ENCODE data around the gene RAB29.

The RAB29 gene

DNA sequence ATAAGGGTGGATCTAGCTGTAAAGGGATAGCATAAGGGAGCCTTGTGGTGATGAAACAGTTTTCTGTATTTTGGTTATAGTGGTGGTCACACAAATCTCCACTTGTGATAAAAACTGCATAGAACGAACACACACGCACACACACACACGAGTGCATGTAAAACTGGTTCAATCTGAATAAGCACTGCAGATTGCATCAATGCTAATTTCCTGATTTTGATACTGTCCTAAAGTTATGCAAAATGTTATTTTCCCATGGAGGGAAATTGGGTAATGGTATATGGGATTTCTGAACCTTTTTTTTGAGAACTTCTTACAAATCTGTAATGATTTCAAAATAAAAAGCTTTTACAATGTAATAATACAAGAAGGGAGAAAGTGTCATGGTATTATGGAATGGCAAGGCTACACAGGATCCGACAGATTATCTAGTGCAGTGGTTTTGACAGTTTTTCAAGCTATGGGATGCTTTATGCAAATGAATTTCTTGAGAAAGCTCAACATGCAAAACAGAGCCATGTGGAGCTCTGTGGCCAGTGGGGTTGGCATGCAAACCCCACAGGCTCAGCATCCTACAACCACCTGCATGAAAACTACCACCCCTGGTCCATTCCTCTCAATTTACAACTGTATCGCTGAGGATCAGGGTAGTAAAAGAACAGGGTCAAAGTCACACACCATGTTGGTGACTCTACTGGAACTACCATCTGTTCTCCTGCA is 18.9 kb upstream of the RAB29 start:
- no peak for DNase-seq (ENCODE audit: low read depth)

DNA sequence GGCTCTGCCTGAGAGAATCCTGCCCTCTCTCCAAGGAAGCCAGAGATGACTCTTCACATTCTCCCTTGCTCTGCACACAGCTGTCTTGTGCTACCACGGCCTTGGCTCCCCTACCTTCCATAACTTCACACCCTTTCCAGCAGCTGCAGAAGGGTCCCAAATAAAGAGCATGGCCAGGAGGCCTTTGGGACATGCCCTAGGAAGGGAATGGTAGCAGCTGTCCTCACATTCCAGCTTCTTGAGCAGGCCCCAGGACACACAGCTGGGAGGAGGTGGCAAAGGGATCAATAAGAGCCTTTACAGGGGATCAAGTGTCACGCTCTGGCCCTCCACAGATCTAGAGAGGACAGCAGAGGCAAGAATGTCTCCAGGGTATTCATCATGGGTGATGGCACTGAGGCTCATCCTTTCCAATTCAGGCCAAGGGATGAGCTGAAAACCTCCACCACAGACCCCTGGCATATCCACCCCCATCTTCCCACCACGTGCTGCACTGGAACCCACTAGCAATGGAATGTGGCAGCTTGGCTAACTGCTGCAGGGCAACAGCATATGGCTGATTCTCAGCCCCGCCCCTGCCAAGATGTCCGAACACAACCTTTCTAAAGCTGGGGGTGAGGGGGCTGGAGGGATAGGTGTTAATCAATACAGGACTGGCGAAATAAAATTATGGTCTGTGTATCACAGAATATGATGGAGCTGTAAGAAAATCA is 17.8 kb upstream of the RAB29 start:
- no peak for DNase-seq (ENCODE audit: low read depth)

DNA sequence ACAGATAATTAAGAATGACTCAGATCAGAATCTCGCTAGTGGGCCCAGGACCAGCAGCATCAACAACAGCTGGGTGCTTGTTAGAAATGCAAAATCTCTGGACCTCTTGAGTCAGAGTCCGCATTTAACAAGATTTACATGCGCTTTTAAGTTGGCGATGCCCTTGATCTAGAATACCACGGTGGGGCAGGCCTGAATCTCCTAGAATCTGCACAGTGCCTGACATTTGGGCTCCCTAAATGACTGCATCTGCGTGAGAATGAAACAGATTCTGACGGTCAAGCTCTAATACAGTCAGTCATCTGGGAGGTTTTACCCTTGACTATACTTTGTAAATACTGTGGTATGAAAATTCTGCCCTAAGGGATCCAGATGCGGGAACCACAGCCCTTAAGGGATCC is 17.2 kb upstream of the RAB29 start:
- DNase-seq (ENCODE audit: low read depth): peak; percentile 14

DNA sequence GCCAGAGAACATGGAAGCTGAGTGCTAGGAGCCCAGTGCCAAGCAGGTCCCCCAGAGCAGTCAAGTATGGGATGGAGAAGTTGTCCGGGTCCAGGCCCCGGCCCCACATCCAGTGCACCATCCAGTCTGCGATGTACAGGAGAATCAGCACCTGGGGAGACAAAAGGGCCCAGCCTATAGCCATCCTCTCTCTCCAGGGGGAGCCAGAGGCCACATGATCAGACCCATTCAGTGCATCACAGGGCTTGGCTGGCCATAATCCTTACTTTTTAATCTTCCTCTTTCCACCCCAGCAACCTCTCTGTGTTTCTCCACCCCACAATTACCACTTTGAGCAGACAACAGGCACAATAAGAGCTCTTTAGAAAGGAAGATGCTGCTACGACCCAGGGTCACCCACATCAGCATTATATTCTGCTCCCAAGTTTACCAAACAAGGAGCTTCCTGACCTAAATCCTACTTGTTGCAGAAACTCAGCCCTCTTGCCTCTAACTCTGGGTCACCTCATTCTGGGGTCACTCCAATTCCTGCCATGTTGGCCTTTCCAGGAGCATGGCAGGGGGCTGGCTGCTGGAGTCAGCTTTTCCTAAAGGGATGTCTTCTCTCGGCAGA is 16.4 kb upstream of the RAB29 start:
- peak; percentile 33 for DNase-seq (ENCODE audit: low read depth)

DNA sequence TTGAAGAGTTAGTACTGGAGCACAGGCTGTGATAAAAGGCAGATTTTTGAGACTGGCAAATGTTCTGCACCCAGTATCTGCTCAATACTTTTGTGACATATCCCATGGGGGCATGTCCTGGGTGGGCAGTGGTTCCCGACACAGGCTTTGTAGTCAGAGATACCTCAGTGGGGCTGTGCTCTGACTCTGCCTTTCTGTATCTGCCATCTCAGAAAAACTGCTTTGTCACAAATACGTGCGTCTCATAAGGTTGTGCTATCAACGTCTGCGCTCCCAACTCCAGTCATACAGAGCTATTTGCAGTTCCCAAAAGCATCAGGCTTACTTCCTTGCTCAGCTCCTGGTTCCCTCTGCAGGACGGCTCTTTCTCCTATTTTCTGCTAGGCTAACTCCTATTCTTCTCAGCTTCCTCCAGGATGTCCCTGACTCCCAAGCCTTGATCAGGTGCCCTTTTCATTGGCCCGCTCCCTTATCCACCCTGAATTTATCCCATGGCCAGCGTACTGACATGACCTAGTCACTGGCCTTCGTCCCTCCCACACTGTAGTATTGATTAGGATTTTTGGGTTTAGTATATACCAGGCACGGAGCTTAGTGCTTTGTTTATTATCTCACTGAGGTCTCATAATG is 12.1 kb upstream of the RAB29 start:
- no peak for DNase-seq (ENCODE audit: low read depth)

DNA sequence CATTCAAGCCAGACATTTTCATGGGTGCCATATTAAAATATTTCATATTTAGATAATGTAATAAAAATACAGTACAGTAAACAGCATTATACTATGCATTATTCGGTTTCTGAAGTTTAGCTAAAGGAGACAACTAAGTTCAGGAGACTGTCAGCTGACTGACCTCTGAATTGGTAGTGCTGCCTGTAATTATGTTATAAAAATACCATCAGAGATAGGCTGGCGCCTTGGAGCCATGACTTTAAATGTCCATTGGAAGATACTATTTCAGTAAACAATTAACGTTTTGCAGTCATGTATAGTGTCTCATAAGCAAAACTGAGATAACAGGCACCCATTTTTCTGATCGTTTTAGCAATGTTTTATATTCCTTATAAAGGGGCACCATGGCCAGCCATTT is 11.3 kb upstream of the RAB29 start:
- DNase-seq (ENCODE audit: low read depth): no peak

DNA sequence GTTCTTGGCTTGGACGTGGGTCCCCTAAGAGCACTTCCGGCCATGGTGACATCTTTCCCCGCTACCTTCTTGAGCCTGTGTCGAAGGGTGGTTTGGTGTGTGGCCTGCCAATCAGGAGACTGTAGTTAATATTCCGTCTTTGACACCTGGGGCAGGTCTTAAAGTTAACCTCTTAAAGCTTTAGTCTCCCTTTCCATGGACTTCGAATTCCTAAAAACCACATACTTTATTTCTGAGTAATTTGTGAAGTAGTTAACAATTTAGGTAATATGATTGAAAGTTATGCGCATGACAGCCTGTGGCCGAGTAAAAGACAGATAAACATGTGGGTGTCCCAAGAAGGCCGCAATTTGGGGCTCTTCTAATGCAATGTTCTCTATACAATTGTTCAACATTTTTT is 10.2 kb upstream of the RAB29 start:
- no peak for DNase-seq (ENCODE audit: low read depth)

DNA sequence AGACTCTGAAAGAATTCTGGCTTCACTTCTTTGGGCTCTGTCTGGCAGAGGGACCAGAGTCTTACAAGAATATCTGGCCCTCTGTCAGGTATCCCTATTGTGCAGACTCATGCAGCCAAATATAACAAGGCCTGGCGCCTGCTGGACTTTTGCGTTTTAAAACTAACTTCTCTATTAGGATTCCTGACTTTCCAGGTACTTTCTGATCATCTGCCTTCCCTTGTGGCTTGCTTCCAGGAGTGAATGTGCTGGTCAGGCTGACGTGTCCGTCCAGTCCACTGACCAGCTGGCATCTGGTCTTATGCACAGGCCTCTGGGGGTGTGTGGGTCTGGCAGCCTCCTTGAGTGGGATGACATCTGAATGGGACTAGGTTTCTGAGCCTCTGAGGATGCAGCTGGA is 8.6 kb upstream of the RAB29 start:
- peak; percentile 13 for DNase-seq (ENCODE audit: low read depth)

DNA sequence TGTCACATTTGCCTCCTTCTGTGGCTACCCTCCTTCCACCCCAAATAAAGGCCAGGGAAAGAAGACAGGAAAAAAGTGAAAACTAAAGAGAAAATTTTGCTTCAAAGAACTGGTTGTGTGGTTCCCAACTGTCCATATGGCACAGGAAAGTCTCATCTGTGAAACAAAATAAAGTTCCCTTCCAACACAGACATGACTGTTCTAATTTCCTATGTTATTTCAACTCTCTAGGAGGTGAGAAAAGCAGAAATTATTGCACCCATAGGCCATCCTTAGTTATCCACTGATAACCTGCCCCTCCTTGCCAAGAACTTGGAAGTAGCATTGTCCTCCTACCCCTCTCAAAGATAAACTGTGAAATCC is 8.1 kb upstream of the RAB29 start:
- DNase-seq (ENCODE audit: low read depth): no peak

DNA sequence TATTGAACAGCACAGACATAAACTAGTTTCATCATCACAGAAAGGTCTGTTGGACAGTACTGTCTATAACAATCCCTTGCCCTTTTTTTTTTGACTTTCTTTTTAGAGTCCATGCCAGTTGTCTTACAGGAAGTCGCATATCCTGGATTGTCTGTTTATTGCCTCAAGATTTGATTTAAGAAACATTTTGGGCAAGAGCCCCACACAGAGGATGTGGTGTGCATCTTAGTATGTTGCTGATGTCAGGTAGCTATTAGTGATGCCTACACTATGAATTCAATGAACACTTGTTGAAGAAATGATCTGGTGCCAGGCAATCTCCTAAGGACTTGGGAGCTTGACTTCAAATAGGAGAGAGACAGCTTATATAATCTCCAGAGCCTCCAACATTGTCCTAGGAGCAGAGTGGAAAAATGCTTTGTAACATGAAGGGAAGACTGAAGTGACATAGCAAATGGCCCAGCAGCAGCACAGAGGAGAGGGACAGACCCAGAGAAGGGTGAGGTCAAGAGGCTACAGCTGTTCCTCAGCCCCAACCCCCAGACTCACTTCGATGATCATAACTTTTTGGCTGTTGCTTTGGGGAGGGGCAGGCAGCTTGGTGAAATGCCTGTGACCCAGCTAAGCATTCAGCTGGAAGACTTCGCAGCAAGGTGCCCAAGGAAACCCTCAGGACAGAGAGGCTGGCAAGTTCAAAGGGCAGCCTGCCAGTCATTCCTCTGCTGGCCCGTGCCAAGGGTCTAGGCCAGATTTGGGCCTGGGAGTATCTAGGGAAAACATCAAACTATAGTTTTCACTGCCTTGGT is 7.5 kb upstream of the RAB29 start:
- no peak for DNase-seq (ENCODE audit: low read depth)

DNA sequence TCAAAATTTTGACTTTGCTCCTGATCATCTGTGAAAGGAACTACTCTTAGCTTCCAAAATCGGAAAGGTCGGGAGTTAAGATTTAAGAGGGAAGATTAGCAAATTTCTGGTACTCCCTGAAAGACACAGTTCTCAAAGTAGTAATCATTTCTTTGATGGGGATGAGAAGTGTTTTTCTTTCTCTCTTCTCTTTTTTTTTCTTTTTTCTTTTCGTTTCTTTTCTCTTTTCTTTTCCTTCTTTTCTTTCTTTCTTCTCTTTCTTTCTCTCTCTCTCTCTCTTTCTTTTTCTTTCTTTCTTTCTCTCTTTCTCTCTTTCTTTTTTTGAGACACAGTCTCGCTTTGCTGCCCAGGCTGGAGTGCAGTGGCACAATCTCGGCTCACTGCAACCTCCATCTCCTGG is 5.1 kb upstream of the RAB29 start:
- no peak for DNase-seq (ENCODE audit: low read depth)

DNA sequence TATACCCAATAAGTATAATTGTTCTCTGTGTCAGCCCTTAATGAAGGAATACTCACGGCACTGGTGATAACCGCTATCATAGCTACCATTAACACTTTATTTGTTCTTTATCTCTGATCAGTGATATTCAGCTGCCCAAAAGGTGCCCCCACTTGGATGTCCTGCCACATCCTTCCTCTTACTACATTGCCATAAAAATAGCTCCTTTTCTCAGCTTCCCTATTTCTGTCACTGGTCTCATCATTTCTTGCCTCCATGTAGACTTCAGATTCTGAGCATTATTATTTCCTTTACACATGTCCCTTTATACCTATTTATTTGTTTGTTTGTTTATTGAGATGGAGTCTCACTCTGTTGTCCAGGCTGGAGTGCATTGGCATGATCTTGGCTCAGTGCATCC is 2.7 kb upstream of the RAB29 start:
- no peak for DNase-seq (ENCODE audit: low read depth)

DNA sequence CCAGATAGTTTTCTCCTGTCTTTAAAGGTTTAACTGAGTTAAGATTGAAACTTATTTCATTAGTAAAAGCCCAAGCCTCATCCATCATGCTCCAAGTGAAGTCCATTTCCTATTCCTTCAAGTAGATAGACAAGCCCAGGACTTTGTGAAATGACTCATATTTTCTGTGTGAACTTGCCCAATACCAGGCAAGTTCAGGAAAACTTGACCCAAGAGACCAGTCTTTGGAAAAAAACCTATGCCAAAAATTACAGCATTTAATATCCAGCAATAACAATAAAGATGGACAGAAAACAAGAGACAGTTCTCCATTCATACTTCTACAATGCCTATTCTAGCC is 405 bp upstream of the RAB29 start:
- peak; percentile 89 for DNase-seq (ENCODE audit: low read depth)

DNA sequence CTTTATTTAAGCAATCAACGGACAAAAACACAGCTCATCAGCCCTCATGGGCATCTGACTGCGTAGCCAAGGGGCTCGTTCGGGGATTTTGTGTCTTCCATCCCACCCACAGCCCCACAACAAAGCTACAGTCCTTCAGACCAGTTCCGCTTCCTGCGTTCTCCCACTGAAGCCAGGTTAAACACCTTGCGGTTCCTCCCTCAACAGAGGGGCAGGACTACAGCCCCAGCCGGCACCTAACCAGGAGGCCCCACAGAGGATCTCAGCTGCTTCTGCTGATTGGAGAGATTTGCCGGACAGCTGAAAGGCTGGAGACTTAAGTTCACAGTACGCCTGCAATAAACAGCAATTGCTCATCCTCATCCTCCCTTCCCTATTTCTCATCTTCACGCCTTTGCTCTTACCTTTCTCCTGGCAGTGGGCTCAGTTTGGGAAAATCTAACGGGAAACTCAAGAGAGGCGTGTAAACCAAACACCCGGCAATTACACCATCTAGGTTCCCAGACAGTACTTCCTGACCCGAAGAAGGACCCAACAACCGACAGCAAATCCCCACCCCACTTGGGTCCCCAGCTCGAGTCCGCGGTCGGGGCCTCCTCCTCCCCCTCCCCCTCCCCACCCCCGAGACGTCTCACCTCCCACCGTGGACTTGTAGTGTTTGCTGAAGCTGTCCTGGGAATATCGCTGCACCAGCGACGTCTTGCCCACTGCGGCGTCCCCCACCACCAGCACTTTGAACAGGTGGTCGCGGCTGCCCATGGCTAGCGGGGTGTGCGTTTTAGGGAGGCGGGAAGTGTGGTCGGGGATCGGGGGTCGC is 876 bp downstream of the RAB29 start:
- no peak for DNase-seq (ENCODE audit: low read depth)

DNA sequence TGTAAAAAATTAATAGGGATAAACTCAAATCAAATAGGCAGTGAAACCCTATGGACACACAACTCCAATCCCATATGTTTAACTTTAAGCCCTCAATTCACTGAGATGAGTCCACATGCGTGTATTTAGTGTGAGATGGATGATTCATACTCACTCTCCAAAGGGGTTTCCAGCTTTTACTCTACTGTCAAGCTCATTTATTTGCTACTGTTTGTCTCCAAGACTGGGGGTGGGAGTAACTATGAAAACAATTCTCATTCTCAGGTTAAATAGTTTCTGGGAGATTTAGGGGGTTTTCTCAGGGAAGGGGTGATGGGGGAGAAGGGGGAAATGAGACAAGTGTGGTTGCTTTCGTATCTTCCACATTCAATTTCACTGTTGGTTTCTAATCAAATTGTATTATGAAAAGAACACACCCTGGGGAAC is 2.7 kb downstream of the RAB29 start:
- no peak for DNase-seq (ENCODE audit: low read depth)

DNA sequence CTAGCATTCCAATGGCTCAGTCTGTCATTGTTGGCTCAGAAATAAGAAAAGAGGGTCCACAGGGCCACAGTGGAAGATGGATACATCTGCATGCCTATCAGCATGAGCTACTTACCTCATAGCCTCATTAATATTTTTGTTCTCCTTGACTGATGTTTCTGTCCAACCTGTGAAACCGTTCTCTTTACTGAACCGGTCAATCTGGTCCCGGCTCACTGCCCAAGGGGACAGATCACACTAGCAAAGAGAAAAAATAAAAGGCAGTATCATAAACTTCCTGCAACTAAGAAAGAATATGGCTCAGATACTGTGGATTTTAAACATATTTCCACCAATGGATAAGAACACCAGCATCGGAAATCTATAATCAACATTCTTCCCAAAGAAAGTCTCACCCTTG is 4.7 kb downstream of the RAB29 start:
- no peak for DNase-seq (ENCODE audit: low read depth)

DNA sequence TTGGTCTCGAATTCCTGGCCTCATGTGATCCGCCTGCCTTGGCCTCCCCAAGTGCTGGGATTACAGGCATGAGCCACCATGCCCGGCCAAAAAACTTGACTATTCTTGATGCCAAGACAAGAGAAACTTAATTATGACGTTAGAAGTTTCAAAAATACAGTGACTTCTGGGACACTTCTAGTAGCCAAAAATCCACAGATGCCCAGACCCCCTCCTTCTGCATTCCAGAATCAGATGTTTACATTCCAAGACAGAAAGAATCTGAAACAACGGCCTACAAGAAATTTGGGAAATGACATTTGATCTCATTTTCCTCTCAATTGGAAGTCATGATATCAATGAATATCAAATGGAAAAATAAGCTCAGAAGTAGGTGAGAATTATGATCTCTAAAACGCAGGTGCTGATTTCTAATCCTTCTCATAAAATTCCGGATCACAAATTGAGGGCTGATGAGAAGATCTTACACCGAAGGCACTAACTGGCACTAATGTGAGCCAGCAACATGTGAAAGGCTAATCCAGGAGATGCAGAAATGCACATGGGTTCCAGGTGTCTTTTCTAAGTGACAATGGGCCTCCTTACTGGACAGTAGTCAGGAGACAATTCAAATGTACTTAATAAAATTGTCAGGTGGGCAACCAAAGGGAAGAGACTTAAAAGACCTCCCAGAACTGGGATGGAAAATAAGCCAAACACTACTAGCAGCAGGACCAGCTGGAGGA is 5.5 kb downstream of the RAB29 start:
- DNase-seq (ENCODE audit: low read depth): peak; percentile 68

DNA sequence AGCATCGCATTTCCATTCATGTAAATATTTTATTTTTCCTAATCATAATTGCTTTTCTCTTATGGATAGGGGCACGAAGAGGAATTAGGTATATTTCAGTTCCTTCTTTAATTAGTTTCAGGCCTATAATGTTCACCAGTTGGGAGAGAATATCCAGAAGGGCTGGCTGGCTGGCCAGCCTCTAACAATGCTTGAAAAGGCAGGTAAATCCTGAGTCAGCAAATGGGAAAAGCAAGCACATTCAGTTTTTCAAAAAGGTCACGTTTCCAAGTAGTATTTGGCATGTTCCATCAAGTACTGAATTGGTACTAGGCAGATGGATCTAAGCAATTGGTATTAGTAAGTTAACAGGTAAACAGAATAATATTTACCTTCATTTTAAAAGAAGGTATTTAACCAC is 8.0 kb downstream of the RAB29 start:
- no peak for DNase-seq (ENCODE audit: low read depth)

DNA sequence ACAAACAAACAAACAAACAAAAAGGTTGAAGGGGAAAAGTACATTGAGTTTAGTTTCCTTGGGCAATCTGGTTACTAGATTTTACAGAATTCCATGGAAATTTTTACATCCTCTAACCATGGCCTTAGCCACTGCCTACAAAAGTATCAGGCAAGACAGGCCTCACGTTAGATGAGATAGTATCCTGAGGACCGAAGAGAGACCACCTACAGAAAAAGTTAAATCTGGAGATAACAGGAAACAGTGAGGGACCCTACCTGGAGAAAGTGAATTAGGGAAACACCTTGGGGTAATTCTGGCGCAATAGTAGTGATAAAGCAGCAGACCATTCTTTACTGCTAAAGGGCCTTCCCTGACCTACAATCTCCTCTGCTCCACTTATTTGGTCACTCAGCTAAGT is 8.7 kb downstream of the RAB29 start:
- no peak for DNase-seq (ENCODE audit: low read depth)

DNA sequence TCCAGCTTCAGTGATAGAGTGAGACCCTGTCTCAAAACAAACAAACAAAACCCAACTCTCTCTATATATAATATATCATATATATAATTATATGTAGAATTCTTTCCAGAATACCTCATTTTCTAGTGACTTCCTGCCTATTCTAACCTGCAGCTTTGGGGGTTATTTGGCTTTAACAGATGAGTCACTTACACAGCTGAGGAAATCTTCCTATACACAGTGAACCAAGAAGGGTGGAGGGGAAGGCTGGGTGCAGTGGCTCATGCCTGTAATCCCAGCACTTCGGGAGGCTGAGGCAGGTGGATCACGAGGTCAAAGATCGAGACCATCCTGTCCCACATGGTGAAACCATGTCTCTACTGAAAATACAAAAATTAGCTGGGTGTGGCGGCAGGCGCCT is 9.2 kb downstream of the RAB29 start:
- no peak for DNase-seq (ENCODE audit: low read depth)

DNA sequence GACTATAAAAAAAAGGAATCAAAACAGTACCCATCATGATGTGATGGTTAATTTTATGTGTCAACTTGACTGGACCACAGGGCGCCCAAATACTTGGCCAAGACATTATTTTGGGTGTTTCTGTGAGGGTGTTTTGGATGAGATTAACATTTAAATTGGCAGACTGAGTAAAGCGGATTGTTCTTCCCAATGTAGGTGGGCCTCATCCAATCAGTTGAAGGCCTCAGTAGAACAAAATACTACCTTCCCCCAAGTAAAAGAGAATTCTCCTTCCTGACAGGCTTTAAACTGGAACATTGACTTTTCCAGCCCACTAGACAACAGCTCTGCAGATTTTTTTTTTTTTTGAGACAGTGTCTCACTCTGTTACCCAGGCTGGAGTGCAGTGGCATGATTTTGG is 10.7 kb downstream of the RAB29 start:
- no peak for DNase-seq (ENCODE audit: low read depth)
